ENCODE results near the gene TP53I11. TPM values are rescaled to one million over a fixed set of nuclear protein-coding genes. Genes with fewer than 3 reads are reported as not detected.

Gene TP53I11
- polyA plus RNA-seq, 3 donors, result 11.0 to 13.2 (median 11.3) TPM

- Histone ChIP-seq H3K27me3 (ENCODE audit: control insufficient read depth in 2 of 2, insufficient read depth in 2 of 2, low read length in 2 of 2) (no peaks in the 10 kb centered on the region), H3K27ac (ENCODE audit: low read depth in 1 of 2, low read length in 2 of 2) (no peak overlapping the region), H2AFZ (ENCODE audit: insufficient read depth, low read depth, low read length, poor library complexity, severe bottlenecking) (no peak overlapping the region), H3K36me3 (replicated peaks in 1 of 2; ENCODE audit: control insufficient read depth in 1 of 2, insufficient read depth in 2 of 2, low read length in 2 of 2) (no peaks in the 10 kb centered on the region), H3K4me2 (replicated peaks; ENCODE audit: extremely low read depth, low read length, poor library complexity, severe bottlenecking) (no peak overlapping the region), H3K9ac (ENCODE audit: insufficient read depth, low read length, poor library complexity, severe bottlenecking) (no peak overlapping the region), H3K9me3 (replicated peaks in 1 of 2; ENCODE audit: control insufficient read depth in 1 of 2, insufficient read depth in 1 of 2, low read length in 2 of 2) (no peaks in the 10 kb centered on the region), H3K4me3 (replicated peaks in 1 of 3; ENCODE audit: low read depth in 2 of 3, low read length in 3 of 3) (no peak overlapping the region), H3K4me1 (ENCODE audit: control insufficient read depth in 1 of 2, insufficient read depth in 2 of 2, low read length in 2 of 2) (no peaks in the 10 kb centered on the region), H3K79me2 (ENCODE audit: insufficient read depth, low read length) (no peaks in the 10 kb centered on the region), H4K20me1 (ENCODE audit: insufficient read depth, low read length) (no peaks in the 10 kb centered on the region)
- peaks cover 3 to 5% (median 4%) of the 10 kb centered on the region in 3 donors for H3K27me3 Mint-ChIP-seq (ENCODE audit: low read depth in 3 of 3)
- no peaks in the 10 kb centered on the region for H3K36me3 Mint-ChIP-seq
- no peaks in the 10 kb centered on the region for H3K4me1 Mint-ChIP-seq
- H3K27ac Mint-ChIP-seq, result no peak overlapping the region
- no peak for DNase-seq
- TF ChIP-seq CTCF (IDR thresholded peaks at IDR 0.05), result no peak
- no peaks in the 10 kb centered on the region for H3K9me3 Mint-ChIP-seq
- intact Hi-C loops (cut with micrococcal nuclease), result no loop called here
- H3K4me3 Mint-ChIP-seq, result no peak overlapping the region
- WGBS (ENCODE audit: insufficient coverage), result 83% methylated on average over 4 of the region's 5 CpGs
Observed at GRCh38 chr11:44994753-44995152, 44.1 kb upstream of the TP53I11 start.

DNA sequence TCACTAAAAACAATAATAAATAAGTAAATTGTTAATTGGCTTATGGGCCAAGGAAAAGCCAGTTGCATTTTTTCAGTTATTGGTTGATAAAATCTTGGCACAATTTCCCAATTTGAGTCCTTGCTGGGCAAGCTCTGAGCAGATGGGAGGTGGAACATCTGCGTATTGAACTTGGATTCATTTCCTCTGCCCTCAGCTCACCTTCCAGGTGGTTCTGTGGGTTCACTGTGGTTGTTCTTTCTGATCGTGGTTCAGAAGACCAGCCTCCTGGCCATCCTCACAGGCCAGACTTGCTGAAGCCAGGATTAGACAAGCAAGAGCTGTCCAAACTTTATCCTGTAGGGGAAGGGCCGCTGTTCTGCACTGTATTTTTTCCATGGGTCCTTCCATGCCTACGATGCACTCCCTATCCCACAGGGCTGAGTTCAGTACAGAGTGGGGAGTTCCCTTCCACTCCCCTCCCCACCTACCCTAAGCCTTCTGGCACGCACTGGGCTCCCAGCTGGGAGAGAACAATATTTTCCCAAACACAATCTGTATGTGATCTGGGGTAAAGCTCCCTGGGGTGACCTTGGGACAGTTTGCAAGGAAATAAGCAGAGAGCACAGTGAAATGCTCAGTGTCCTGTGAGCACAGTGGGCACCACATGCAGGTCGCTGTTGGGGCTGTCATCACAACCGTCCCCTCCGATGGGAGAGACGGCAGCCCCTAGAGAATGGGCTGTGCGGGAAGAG, 43.5 kb upstream of the TP53I11 start:
- no peak for TF ChIP-seq CTCF (IDR thresholded peaks at IDR 0.05)
- Histone ChIP-seq H3K9ac (ENCODE audit: insufficient read depth, low read length, poor library complexity, severe bottlenecking) (no peak overlapping the region), H3K4me2 (replicated peaks; ENCODE audit: extremely low read depth, low read length, poor library complexity, severe bottlenecking) (no peak overlapping the region), H3K27me3 (ENCODE audit: control insufficient read depth in 2 of 2, insufficient read depth in 2 of 2, low read length in 2 of 2) (no peaks in the 10 kb centered on the region), H3K36me3 (replicated peaks in 1 of 2; ENCODE audit: control insufficient read depth in 1 of 2, insufficient read depth in 2 of 2, low read length in 2 of 2) (no peaks in the 10 kb centered on the region), H3K4me3 (replicated peaks in 1 of 3; ENCODE audit: low read depth in 2 of 3, low read length in 3 of 3) (no peak overlapping the region), H3K79me2 (ENCODE audit: insufficient read depth, low read length) (no peaks in the 10 kb centered on the region), H3K4me1 (ENCODE audit: control insufficient read depth in 1 of 2, insufficient read depth in 2 of 2, low read length in 2 of 2) (no peaks in the 10 kb centered on the region), H3K27ac (ENCODE audit: low read depth in 1 of 2, low read length in 2 of 2) (no peak overlapping the region), H4K20me1 (ENCODE audit: insufficient read depth, low read length) (no peaks in the 10 kb centered on the region), H3K9me3 (replicated peaks in 1 of 2; ENCODE audit: control insufficient read depth in 1 of 2, insufficient read depth in 1 of 2, low read length in 2 of 2) (no peaks in the 10 kb centered on the region), H2AFZ (ENCODE audit: insufficient read depth, low read depth, low read length, poor library complexity, severe bottlenecking) (no peak overlapping the region)
- Mint-ChIP-seq H3K4me3 (no peak overlapping the region), H3K27ac (no peak overlapping the region), H3K9me3 (no peaks in the 10 kb centered on the region), H3K27me3 (ENCODE audit: low read depth in 3 of 3) (peaks cover 3 to 5% (median 3%) of the 10 kb centered on the region in 3 donors), H3K4me1 (no peaks in the 10 kb centered on the region), H3K36me3 (no peaks in the 10 kb centered on the region)
- no peak for DNase-seq
- intact Hi-C loops (cut with micrococcal nuclease), result no loop called here
- 94% methylated on average over 7 of the region's 10 CpGs for WGBS (ENCODE audit: insufficient coverage)
